PFSK-1 (cell line): ENCODE data around the gene SCAMP1.

Experiments used
- FOXP2 ChIP-seq: optimal IDR thresholded peaks from 2 replicates; pipeline ENCODE3; 2011; ENCODE audit warnings: borderline replicate concordance, control low read depth, inconsistent platforms; ENCODE audit not compliant: insufficient read depth; ENCODE audit errors: extremely low read length, extremely low read depth
- POLR2AphosphoS5 ChIP-seq: IDR thresholded peaks from 2 replicates; pipeline ENCODE4 v1.6.1; 2012; ENCODE audit warnings: low read depth, mild to moderate bottlenecking, control low read depth, low read length, moderate library complexity
- SIN3A ChIP-seq: IDR thresholded peaks from 2 replicates; pipeline ENCODE4 v1.6.1; 2012; ENCODE audit warnings: mild to moderate bottlenecking, low read length, moderate library complexity, borderline replicate concordance; ENCODE audit not compliant: insufficient read depth
- TAF1 ChIP-seq: IDR thresholded peaks from 2 replicates; pipeline ENCODE4 v1.6.1; 2012; ENCODE audit warnings: low read length, control low read depth, borderline replicate concordance; ENCODE audit not compliant: insufficient read depth
- TF ChIP-seq, protein P1 (sequence below), 2 experiments: IDR thresholded peaks; 2 replicates each; pipeline versions ENCODE4 v1.6.1 to v1.8.0; 2011 to 2012; ENCODE audit warnings: low read depth in 2 of 2, low read length in 2 of 2, control low read depth in 1 of 2, inconsistent platforms in 1 of 2, mild to moderate bottlenecking in 1 of 2, moderate library complexity in 1 of 2; ENCODE audit not compliant: insufficient read depth in 1 of 2

The SCAMP1 gene

DNA sequence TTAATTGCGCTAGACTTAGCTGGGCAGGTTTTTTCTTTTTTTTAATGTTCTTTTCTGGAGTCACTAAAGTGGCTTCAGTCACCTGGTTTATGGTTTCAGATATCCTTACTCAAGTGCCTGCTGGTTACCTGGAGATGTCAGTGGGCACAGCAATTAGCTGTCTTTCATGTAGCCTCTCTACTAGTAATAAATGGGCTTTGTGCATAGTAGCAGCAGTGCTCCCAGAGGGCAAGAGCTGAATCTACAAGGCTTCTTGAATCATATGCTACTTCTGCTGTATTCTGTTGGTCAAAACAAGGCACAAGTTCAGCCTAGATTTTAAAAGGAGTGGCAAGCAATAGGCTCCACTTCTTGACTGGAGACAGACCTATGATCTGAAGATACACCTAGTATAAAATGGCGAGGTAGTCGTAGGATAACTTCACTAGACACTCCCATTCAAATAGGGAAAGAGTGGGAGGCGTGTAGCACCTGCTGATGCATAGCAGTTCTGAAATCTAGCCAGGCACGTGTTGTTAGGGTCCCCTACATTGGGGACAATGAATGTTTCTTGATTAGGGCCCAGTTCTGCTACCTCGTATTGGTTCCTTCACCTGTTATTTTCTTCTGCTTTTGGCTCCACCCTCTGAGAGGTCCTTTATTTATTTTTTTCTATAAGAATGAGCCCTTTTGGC is 7.0 kb downstream of the SCAMP1 start:
- TF ChIP-seq FOXP2 (no peak), SIN3A (no peak), TAF1 (no peak), POLR2AphosphoS5 (no peak)
- TF ChIP-seq, protein P1, sequence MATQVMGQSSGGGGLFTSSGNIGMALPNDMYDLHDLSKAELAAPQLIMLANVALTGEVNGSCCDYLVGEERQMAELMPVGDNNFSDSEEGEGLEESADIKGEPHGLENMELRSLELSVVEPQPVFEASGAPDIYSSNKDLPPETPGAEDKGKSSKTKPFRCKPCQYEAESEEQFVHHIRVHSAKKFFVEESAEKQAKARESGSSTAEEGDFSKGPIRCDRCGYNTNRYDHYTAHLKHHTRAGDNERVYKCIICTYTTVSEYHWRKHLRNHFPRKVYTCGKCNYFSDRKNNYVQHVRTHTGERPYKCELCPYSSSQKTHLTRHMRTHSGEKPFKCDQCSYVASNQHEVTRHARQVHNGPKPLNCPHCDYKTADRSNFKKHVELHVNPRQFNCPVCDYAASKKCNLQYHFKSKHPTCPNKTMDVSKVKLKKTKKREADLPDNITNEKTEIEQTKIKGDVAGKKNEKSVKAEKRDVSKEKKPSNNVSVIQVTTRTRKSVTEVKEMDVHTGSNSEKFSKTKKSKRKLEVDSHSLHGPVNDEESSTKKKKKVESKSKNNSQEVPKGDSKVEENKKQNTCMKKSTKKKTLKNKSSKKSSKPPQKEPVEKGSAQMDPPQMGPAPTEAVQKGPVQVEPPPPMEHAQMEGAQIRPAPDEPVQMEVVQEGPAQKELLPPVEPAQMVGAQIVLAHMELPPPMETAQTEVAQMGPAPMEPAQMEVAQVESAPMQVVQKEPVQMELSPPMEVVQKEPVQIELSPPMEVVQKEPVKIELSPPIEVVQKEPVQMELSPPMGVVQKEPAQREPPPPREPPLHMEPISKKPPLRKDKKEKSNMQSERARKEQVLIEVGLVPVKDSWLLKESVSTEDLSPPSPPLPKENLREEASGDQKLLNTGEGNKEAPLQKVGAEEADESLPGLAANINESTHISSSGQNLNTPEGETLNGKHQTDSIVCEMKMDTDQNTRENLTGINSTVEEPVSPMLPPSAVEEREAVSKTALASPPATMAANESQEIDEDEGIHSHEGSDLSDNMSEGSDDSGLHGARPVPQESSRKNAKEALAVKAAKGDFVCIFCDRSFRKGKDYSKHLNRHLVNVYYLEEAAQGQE (IDR thresholded peaks at IDR 0.05; ENCODE audit: insufficient read depth in 1 of 2, low read depth in 2 of 2, low read length in 2 of 2), result no peak

DNA sequence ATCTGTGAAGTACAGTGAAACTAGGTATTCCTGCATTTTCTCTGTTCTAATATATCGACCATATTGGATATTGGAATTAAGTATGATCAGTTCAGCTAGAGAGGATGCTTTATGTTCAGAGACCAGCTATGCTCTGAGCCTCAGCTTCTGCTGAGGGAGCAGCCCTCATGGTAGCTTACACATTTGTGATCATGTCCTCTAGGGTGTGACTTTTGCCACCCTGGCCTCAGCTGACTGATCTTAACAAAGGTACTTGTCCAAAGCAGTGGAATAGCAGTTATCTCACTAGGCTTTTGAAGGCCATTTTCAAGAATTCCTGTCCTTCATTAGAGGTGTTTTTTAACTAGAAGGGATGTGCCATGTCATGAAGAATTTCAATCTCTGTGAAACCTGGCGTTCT is 9.3 kb downstream of the SCAMP1 start:
- TF ChIP-seq TAF1, result no peak
- no peak for TF ChIP-seq SIN3A

DNA sequence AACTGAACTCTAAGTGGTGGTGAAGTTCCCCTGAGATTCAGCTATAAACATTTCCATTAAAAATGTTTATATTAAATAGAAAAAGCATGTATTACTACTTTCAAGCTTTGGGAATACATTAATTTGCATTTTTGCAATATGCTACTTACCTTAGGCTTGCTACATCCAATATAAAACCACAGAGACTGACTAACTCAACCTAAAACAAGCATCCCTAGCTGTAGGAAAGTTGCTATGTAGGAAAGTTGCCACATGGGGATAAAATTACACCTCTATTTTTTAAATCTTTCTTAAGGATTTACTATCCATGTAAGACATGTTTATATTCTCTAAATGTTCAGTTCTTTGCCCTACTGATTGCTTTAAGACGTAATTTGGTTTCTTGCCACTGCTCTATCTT is 12.8 kb downstream of the SCAMP1 start:
- TF ChIP-seq, protein P1 (IDR thresholded peaks at IDR 0.05; ENCODE audit: insufficient read depth in 1 of 2, low read depth in 2 of 2, low read length in 2 of 2), result no peak
- TF ChIP-seq POLR2AphosphoS5, result no peak
- no peak for TF ChIP-seq TAF1
- no peak for TF ChIP-seq SIN3A
- TF ChIP-seq FOXP2, result no peak

DNA sequence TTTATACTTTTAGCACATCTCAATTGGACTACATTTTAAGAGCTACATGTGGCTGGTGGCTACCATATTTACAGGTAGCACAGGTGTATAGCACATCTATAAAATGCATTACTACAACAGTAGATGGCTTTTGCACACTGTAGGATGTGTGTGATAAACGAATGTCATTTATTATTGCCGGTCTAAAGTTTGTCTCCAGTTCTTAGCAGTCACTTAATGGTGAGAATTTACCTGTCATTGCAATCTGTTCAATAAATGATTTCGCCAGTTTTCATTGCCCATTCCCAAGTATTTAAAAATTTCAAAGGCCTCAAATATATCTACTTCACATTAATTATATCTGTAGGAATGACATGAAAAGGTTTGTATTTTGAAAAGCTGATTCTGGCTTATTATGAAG is 15.9 kb downstream of the SCAMP1 start:
- TF ChIP-seq TAF1, result no peak
- TF ChIP-seq, protein P1 (IDR thresholded peaks at IDR 0.05; ENCODE audit: insufficient read depth in 1 of 2, low read depth in 2 of 2, low read length in 2 of 2), result no peak

DNA sequence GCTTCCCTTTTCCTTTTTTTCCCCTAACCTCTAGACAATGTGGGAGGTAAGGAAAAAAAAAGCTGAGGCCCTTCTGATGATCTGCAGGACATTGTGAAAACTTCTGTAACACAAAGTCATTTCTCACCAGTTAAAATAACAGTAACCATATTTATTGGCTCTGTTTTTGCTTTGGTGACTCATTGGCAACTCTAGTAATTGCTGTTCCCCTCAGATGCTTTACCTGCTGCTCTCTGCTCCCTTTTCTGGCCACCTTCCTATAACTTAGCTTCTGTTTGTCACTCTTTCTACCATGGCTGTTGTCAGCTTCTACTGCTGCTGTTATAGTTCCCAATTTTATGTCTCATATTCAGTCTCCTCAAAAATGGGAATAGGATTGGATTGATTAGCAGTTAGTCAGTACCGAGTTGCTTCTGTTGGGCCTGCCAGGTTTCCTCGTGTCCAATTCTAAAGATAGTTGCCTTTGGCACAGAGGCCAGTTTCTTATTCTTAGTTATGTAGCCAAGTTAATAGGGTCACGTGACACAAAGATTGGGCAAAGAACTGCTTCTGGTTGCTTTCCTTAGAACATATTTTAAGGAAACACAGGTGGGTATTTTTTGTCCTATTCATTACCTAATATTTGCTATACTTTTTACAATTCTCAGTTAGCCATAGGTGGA is 16.8 kb downstream of the SCAMP1 start:
- TF ChIP-seq SIN3A, result no peak
- TF ChIP-seq TAF1, result no peak
- TF ChIP-seq, protein P1 (IDR thresholded peaks at IDR 0.05; ENCODE audit: insufficient read depth in 1 of 2, low read depth in 2 of 2, low read length in 2 of 2), result no peak
- TF ChIP-seq FOXP2, result no peak
- TF ChIP-seq POLR2AphosphoS5, result no peak
